Activated B cell treated with CpG ODN at 0.5 μM for 24 hours (primary cell): ENCODE data around the gene RUFY3. TPM values are rescaled to one million over a fixed set of nuclear protein-coding genes. Genes with fewer than 3 reads are reported as not detected.

Experiments used
- ATAC-seq: fragments of 200-7000 bp; cut with Tn5 transposase; one replicate; pipeline ENCODE4 v1.10.0; 2021; ENCODE audit warnings: low read depth, mild to moderate bottlenecking, moderate library complexity
- CTCF ChIA-PET: fragments of 350-600 bp; sonication (Branson Sonifier 250); formaldehyde crosslinking; loops from one replicate; lab custom pipeline; 2021; ENCODE audit warnings: antibody characterized with exemption; lab: Charles Lee
- POLR2A ChIA-PET: fragments of 350-600 bp; sonication (Branson Sonifier 250); formaldehyde crosslinking; loops from one replicate; lab custom pipeline; 2021; ENCODE audit warnings: antibody characterized with exemption; lab: Charles Lee
- DNase-seq: peaks from one replicate; pipeline ENCODE4 v3.0.0; 2022
- H3K27ac Mint-ChIP-seq: one replicate; pipeline ENCODE4 v1.8.0; 2020; ENCODE audit warnings: mixed read lengths
- H3K27me3 Mint-ChIP-seq: one replicate; pipeline ENCODE4 v1.8.0; 2021; ENCODE audit warnings: mixed read lengths
- H3K36me3 Mint-ChIP-seq: one replicate; pipeline ENCODE4 v1.8.0; 2021; ENCODE audit warnings: low read depth, mixed read lengths
- H3K4me1 Mint-ChIP-seq: one replicate; pipeline ENCODE4 v1.8.0; 2021; ENCODE audit warnings: mixed read lengths
- H3K4me3 Mint-ChIP-seq: one replicate; pipeline ENCODE4 v1.8.0; 2020; ENCODE audit warnings: mild to moderate bottlenecking, mixed read lengths
- H3K9me3 Mint-ChIP-seq: one replicate; pipeline ENCODE4 v1.8.0; 2020; ENCODE audit warnings: mixed read lengths
- intact Hi-C: fragments of 100-400 bp; cut with micrococcal nuclease; formaldehyde crosslinking; loops from one replicate; pipeline ENCODE4 v1.15.1; 2024
- total RNA-seq: library from RNA; stranded (reverse); gene quantifications from 2 replicates; pipeline ENCODE4 v1.2.3, GENCODE V29; 2022
- TF ChIP-seq, protein P1 (sequence below): fragments of 200-600 bp; IDR thresholded peaks from one replicate; pipeline ENCODE4 v1.8.0; 2022; ENCODE audit warnings: antibody characterized with exemption, mild to moderate bottlenecking

RUFY3 gene
- total RNA-seq, 1 donor from 2014 or later = 69.4 TPM

DNA sequence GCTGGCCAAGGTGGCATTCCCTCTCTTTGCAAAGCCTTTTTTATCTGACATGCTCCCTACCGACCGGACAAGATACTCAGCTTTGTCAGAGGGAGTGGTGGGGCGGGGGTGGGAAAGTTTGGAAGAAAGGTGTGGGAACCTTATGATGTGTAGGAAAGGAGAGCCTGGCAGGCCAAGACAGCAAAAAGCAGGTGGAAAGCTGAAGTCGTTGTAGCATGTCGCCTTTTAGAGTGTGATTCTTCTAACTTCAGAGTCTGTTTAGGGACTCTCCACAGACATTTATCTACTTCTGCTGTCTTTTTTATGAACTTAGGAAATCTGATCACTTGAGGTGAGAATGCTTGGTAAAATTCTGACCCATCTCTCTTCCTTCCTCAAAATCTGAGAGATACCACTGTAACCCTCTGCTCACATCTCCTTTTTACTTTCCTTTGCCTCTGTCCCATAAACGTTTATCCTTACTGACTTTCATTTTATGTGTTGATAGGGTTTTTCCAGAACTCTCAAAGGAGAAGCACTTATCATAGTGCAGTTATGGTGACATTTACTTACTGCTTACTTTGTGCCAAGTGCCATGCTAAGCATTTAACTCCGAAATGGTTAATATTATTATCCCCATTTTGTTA is 8.2 kb upstream of the RUFY3 start:
- ChIA-PET POLR2A (interaction anchor here (0.6 to 4.8 kb wide), 5 partner anchors 8 to 283 kb away, joined by 3 to 49 read pairs (median 4); no protein-coding TSS in a partner anchor), CTCF (interaction anchor here (4.5 kb wide), 1 partner anchor 23 kb away, joined by 18 read pairs; no protein-coding TSS in a partner anchor)
- Mint-ChIP-seq H3K4me3 (peak overlapping the region; percentile 69), H3K9me3 (no peaks in the 10 kb centered on the region), H3K27ac (peak overlapping the region; percentile 94), H3K36me3 (no peaks in the 10 kb centered on the region), H3K27me3 (no peaks in the 10 kb centered on the region), H3K4me1 (peaks cover 62% of the 10 kb centered on the region)
- TF ChIP-seq, protein P1, sequence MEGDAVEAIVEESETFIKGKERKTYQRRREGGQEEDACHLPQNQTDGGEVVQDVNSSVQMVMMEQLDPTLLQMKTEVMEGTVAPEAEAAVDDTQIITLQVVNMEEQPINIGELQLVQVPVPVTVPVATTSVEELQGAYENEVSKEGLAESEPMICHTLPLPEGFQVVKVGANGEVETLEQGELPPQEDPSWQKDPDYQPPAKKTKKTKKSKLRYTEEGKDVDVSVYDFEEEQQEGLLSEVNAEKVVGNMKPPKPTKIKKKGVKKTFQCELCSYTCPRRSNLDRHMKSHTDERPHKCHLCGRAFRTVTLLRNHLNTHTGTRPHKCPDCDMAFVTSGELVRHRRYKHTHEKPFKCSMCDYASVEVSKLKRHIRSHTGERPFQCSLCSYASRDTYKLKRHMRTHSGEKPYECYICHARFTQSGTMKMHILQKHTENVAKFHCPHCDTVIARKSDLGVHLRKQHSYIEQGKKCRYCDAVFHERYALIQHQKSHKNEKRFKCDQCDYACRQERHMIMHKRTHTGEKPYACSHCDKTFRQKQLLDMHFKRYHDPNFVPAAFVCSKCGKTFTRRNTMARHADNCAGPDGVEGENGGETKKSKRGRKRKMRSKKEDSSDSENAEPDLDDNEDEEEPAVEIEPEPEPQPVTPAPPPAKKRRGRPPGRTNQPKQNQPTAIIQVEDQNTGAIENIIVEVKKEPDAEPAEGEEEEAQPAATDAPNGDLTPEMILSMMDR = no peak
- intact Hi-C loops = loop anchor here (1.0 to 2.0 kb wide), 4 partner anchors 8 to 41 kb away; partner anchors contain the start of gene UTP3
- ATAC-seq (peak; percentile 66), DNase-seq (no peak)

DNA sequence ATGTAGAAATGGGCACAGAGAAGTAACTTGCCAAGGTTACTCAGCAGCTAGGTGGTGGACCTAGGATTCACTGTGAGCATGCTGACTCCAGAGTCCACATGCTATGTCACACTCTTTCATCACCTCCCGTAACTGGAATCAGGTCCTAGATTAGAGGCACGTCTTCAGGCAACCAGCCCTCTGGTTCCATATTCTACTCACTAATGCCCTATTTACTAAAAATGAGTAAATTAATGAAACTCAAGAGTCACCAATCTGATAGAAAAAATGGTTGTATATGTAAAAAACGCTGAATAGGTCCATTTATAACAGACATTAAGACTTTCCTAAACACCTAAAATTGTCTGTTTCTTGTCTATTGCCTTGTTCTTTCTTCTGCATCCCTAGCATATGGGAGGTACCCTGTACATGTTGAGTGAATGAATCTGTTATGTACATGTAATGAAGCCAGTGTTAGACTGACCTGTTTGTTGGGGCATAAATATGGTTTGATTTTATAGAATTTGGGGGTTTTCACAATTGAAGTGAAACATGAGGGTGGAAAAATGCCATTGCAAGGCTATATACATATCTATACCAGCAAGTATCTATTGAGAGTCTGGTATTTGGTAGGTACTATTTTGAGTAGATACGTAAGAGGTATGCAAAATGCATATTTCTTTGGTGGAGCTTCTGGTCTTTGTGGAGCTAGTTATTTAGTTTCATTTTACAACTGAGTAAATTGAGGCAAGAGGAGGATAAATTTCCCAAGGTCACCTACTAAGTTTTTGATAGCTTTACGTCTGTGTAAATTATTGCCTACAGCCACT is 7.5 kb upstream of the RUFY3 start:
- DNase-seq (no peak), ATAC-seq (peak; percentile 29)
- ChIA-PET CTCF (interaction anchor here (0.6 to 4.5 kb wide), 3 partner anchors 9 to 295 kb away, joined by 3 to 18 read pairs (median 8); no protein-coding TSS in a partner anchor), POLR2A (interaction anchor here (0.7 to 4.8 kb wide), 6 partner anchors 9 to 59 kb away, joined by 3 to 49 read pairs (median 4); partner anchors contain the start of gene UTP3)
- TF ChIP-seq, protein P1 = no peak
- Mint-ChIP-seq H3K9me3 (no peaks in the 10 kb centered on the region), H3K27ac (peak overlapping the region; percentile 94), H3K4me1 (peaks cover 60% of the 10 kb centered on the region), H3K27me3 (no peaks in the 10 kb centered on the region), H3K36me3 (no peaks in the 10 kb centered on the region), H3K4me3 (peak overlapping the region; percentile 69)
- intact Hi-C loops = loop anchor here (1.0 to 2.0 kb wide), 2 partner anchors 26 to 41 kb away; partner anchors contain the start of gene UTP3

- H3K9me3 Mint-ChIP-seq = no peaks in the 10 kb centered on the region
- intact Hi-C loops = loop anchor here (2.0 kb wide), 1 partner anchor 40 kb away; no protein-coding TSS in a partner anchor
- ATAC-seq (peak; percentile 30), DNase-seq (no peak)
- TF ChIP-seq, protein P1 = no peak
- H3K36me3 Mint-ChIP-seq = no peaks in the 10 kb centered on the region
- no peaks in the 10 kb centered on the region for H3K27me3 Mint-ChIP-seq
- ChIA-PET POLR2A (interaction anchor here (0.6 to 4.8 kb wide), 12 partner anchors 10 to 838 kb away, joined by 3 to 49 read pairs (median 4); partner anchors contain the start of gene UTP3), CTCF (interaction anchor here (2.2 to 4.5 kb wide), 2 partner anchors 10 to 21 kb away, joined by 8 to 18 read pairs; no protein-coding TSS in a partner anchor)
- H3K27ac Mint-ChIP-seq = peak overlapping the region; percentile 94
- peak overlapping the region; percentile 69 for H3K4me3 Mint-ChIP-seq
- H3K4me1 Mint-ChIP-seq = peaks cover 53% of the 10 kb centered on the region
These were observed 6.7 kb upstream of the RUFY3 start for GRCh38 chr4:70715097-70715496.

DNA sequence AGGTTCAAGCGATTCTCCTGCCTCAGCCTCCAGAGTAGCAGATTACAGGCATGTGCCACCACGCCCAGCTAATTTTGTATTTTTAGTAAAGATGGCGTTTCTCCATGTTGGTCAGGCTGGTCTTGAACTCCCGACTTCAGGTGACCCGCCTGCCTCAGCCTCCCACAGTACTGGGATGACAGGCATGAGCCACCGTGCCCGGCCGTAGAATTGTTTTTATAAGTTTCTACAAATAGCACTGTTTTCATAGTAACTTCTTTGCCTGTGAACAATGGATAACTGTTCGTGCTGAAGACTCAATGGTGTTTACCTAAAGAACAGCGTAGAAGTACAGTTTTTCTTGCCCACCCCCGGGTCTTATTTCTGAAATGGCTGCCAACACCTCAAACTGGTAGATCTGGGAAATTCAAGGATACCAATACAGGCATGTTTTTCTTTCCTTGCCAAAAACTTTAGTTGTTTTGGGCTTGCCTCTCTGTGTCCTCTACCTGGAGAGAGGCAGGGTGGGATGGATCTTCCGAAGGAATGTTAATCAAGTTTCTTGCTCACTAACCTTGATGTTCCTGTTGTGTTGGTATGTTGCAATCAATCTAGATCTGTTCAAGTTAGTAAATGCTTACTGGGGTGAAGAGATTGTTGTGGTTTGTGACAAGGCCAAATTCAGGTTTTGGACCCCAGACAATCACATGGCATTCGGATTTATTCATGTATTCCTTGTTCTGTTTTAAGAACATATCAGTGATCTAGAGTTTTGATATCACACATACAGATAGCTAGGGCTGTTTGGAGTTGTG is 2.8 kb upstream of the RUFY3 start:
- peaks cover 32% of the 10 kb centered on the region for H3K4me1 Mint-ChIP-seq
- H3K36me3 Mint-ChIP-seq = no peaks in the 10 kb centered on the region
- ATAC-seq (no peak), DNase-seq (no peak)
- no peaks in the 10 kb centered on the region for H3K27me3 Mint-ChIP-seq
- no peaks in the 10 kb centered on the region for H3K9me3 Mint-ChIP-seq
- ChIA-PET POLR2A (no interaction called here), CTCF (no interaction called here)
- H3K27ac Mint-ChIP-seq = no peak overlapping the region
- no peak overlapping the region for H3K4me3 Mint-ChIP-seq
- TF ChIP-seq, protein P1 = no peak
- intact Hi-C loops = no loop called here
